AG09319 (cell line): ENCODE data around the gene SLA2.

Experiments used
- DNase-seq: peaks from one replicate; pipeline ENCODE4 v3.0.0-alpha.2; 2010; ENCODE audit warnings: low read depth; ENCODE audit errors: extremely low read depth
- TF ChIP-seq, protein P1 (sequence below): IDR thresholded peaks from 2 replicates; pipeline ENCODE4 v1.5.1; 2011; ENCODE audit warnings: low read depth, mild to moderate bottlenecking, inconsistent platforms, low read length, moderate library complexity

Gene SLA2

DNA sequence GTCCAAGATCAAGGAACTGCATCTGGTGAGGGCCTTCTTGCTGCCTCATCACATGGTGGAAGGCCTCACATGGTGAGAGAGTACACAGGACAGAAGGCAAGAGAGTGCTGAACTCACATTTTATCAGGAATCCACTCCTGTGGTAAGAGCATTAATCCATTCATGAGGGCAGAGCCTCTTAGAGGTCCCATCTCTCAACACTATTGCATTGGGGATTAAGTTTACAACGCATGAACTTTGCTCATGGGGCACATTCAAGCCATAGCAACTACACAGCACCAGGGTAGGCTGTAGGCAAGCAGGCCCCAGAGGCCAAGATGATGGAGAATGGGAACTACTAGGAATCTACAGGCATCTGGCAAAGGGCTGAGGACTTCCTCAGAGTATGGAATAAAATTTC is 82.6 kb downstream of the SLA2 start:
- TF ChIP-seq, protein P1, sequence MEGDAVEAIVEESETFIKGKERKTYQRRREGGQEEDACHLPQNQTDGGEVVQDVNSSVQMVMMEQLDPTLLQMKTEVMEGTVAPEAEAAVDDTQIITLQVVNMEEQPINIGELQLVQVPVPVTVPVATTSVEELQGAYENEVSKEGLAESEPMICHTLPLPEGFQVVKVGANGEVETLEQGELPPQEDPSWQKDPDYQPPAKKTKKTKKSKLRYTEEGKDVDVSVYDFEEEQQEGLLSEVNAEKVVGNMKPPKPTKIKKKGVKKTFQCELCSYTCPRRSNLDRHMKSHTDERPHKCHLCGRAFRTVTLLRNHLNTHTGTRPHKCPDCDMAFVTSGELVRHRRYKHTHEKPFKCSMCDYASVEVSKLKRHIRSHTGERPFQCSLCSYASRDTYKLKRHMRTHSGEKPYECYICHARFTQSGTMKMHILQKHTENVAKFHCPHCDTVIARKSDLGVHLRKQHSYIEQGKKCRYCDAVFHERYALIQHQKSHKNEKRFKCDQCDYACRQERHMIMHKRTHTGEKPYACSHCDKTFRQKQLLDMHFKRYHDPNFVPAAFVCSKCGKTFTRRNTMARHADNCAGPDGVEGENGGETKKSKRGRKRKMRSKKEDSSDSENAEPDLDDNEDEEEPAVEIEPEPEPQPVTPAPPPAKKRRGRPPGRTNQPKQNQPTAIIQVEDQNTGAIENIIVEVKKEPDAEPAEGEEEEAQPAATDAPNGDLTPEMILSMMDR, result no peak
- DNase-seq, result no peak

DNA sequence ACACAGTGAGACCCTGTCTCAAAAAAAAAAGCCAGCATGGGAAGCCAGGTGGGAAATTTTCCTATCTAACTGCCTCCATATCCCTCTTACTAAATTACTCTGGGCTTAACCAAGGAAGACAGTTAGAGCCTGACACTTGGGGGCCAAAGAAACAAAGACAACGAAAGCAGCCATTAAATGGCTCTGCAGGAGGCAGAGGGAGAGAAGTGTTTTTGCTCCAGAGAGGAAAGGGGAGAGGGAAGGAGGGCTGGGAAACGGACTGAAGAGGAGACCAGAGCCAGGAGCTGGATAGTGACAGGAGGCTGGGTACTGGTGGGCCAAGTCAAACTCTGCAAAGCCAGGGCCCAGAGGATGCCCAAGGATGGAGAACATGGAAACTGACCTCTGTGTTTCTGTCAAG is 83.3 kb downstream of the SLA2 start:
- DNase-seq, result no peak
- TF ChIP-seq, protein P1, result no peak
